ENCODE results near the gene KCNT2.

- TF ChIP-seq CTCF (IDR thresholded peaks at IDR 0.05) (no peak), POLR2A (IDR thresholded peaks at IDR 0.05) (no peak)
Measured at GRCh38 chr1:196488579-196488978, 119.7 kb downstream of the KCNT2 start.

Measured in thyroid gland (tissue), 4 donors.